Activated T-cell treated with anti-CD3 and anti-CD28 coated beads, Interleukin-2, amount 50 U/mL, for 24 hours (primary cell): ENCODE measurements around the gene GALNTL6.
"Not testable (repeated sequence)": the region's sequence is repeated elsewhere in the genome, so short reads cannot be mapped to it uniquely, and the experiment has no call there.

Experiments
- DNase-seq: peaks from one replicate; pipeline ENCODE4 v3.0.0-alpha.2; 2020
- H3K27ac Mint-ChIP-seq: 2 replicates; pipeline ENCODE4 v1.8.0; 2020; ENCODE audit warnings: mild to moderate bottlenecking, mixed read lengths
- H3K27me3 Mint-ChIP-seq: 2 replicates; pipeline ENCODE4 v1.8.0; 2020; ENCODE audit warnings: mixed read lengths
- H3K36me3 Mint-ChIP-seq: 2 replicates; pipeline ENCODE4 v1.8.0; 2020; ENCODE audit warnings: low read depth, mixed read lengths
- H3K4me1 Mint-ChIP-seq: 2 replicates; pipeline ENCODE4 v1.8.0; 2020; ENCODE audit warnings: low read depth, mixed read lengths
- H3K4me3 Mint-ChIP-seq: 2 replicates; pipeline ENCODE4 v1.8.0; 2020; ENCODE audit warnings: mild to moderate bottlenecking, moderate library complexity, mixed read lengths
- H3K9me3 Mint-ChIP-seq: 2 replicates; pipeline ENCODE4 v1.8.0; 2020; ENCODE audit warnings: mixed read lengths

GALNTL6 gene

GRCh38 chr4:173039617-173040577, 1226.7 kb downstream of the GALNTL6 start:
- peaks cover 35% of the 10 kb centered on the region for H3K27me3 Mint-ChIP-seq
- H3K27ac Mint-ChIP-seq, result no peak overlapping the region
- H3K4me3 Mint-ChIP-seq, result no peak overlapping the region
- no peak for DNase-seq
- H3K36me3 Mint-ChIP-seq, result no peaks in the 10 kb centered on the region
- no peaks in the 10 kb centered on the region for H3K9me3 Mint-ChIP-seq
- H3K4me1 Mint-ChIP-seq, result no peaks in the 10 kb centered on the region

- Mint-ChIP-seq H3K27me3 (peaks cover 36% of the 10 kb centered on the region), H3K4me3 (no peak overlapping the region)
These were observed 1228.3 kb downstream of the GALNTL6 start for GRCh38 chr4:173041482-173041881.

DNA sequence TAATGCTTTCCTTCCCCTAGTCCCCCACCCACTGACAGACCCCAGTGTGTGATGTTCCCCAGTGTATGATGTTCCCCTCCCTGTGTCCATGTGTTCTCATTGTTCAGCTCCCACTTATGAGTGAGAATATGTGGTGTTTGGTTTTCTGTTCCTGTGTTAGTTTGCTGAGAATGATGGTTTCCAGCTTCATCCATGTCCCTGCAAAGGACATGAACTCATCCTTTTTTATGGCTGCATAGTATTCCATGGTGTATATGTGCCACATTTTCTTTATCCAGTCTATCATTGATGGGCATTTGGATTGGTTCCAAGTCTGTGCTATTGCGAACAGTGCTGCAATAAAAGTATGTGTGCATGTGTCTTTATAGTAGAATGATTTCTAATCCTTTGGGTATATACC, 1228.9 kb downstream of the GALNTL6 start:
- H3K4me3 Mint-ChIP-seq, H3K36me3 Mint-ChIP-seq: not testable (repeated sequence)

More at GRCh38 chr4:173041482-173041881, 1228.3 kb downstream of the GALNTL6 start:
- no peak overlapping the region for H3K27ac Mint-ChIP-seq
- H3K4me1 Mint-ChIP-seq, result no peaks in the 10 kb centered on the region
- H3K9me3 Mint-ChIP-seq, result no peaks in the 10 kb centered on the region
- DNase-seq, result no peak
- H3K36me3 Mint-ChIP-seq, result no peaks in the 10 kb centered on the region

DNA sequence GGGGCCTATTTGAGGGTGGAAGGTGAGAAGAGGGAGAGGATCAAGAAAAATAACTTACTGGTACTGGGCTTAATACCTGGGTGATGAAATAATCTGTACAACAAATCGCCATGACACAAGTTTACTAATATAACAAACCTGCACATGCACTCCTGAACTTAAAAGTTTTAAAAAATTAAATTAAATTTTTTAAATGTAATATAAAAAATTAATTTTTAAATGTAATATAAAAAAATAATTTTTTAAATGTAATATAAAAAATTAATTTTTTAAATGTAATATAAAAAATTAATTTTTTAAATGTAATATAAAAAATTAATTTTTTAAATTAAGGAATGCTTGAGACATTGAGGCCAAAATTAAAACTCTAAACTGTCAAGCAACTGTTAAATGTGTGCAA, 1231.1 kb downstream of the GALNTL6 start:
- DNase-seq, result no peak
- no peaks in the 10 kb centered on the region for H3K9me3 Mint-ChIP-seq
- no peak overlapping the region for H3K4me3 Mint-ChIP-seq
- peaks cover 36% of the 10 kb centered on the region for H3K27me3 Mint-ChIP-seq
- no peak overlapping the region for H3K27ac Mint-ChIP-seq
- H3K4me1 Mint-ChIP-seq, result no peaks in the 10 kb centered on the region
- H3K36me3 Mint-ChIP-seq, result no peaks in the 10 kb centered on the region

More for the DNA sequence above, 1228.9 kb downstream of the GALNTL6 start:
- H3K4me1 Mint-ChIP-seq, H3K9me3 Mint-ChIP-seq, DNase-seq, H3K27ac Mint-ChIP-seq: not testable (repeated sequence)
- H3K27me3 Mint-ChIP-seq, result peaks cover 36% of the 10 kb centered on the region

GRCh38 chr4:173045571-173045970, 1232.4 kb downstream of the GALNTL6 start:
- Mint-ChIP-seq H3K4me3 (no peak overlapping the region), H3K27me3 (peaks cover 36% of the 10 kb centered on the region), H3K4me1 (no peaks in the 10 kb centered on the region), H3K9me3 (no peaks in the 10 kb centered on the region), H3K36me3 (no peaks in the 10 kb centered on the region), H3K27ac (no peak overlapping the region)
- DNase-seq, result no peak

DNA sequence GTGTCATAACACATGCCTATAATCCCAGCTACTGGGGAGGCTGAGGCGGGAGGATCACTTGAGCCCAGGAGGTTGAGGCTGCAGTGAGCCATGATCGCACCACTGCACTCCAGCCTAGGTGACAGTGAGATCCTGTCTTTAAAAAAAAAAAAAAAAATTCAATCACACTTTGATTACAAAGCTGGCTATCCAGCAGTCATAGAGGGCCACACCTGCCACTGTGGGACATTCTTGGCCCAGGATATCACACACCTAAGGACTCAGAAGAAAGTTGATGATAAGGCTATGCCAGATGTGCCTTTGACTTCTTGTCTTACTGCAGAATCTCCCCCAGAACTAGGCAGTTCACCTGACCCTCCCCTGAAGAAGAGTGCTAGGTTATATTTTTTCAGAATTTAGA, 1232.9 kb downstream of the GALNTL6 start:
- Mint-ChIP-seq H3K4me3 (no peak overlapping the region), H3K4me1 (no peaks in the 10 kb centered on the region), H3K27me3 (peaks cover 33% of the 10 kb centered on the region), H3K36me3 (no peaks in the 10 kb centered on the region), H3K27ac (no peak overlapping the region), H3K9me3 (no peaks in the 10 kb centered on the region)
- no peak for DNase-seq

DNA sequence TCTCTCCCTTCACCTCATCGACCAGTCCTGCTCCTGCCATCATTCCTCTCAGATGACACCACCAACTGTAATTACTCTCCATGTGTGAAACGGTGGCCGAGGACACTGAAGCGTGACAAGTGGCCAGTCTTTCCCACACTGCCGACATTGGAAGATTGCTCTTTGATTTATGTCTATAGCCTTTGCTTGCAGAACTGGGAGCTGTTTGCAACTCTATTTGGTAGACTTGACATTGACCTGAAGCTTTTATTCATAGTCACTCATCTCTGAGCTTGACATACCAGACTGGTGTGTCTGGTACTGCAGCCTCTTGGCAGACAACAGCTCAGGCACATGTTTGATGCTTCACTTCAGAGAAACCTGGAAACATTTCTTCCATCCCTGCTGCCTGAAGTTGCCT, 1233.6 kb downstream of the GALNTL6 start:
- no peaks in the 10 kb centered on the region for H3K36me3 Mint-ChIP-seq
- DNase-seq, result no peak
- H3K4me1 Mint-ChIP-seq, result no peaks in the 10 kb centered on the region
- no peaks in the 10 kb centered on the region for H3K9me3 Mint-ChIP-seq
- peaks cover 30% of the 10 kb centered on the region for H3K27me3 Mint-ChIP-seq
- H3K27ac Mint-ChIP-seq, result no peak overlapping the region
- H3K4me3 Mint-ChIP-seq, result no peak overlapping the region

DNA sequence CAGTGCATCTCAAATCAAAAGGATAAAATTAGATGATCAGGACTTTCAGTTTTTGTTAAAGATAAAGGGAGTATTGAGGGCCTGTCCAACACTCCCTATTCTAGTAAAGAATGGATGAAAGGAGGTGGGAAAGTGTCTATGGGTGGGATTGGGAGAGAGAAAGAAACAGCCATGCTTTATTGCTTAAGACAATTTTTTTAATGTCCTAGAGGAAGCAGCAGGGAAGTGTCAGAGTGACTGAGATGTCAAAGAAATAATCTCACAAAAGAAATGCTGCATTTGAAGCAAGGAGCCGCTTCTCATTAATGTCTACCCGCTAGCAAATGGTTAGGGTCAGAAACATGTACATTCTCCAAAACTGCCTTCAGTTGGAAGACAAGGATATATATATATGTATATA, 1238.0 kb downstream of the GALNTL6 start:
- peaks cover 3% of the 10 kb centered on the region for H3K27me3 Mint-ChIP-seq
- no peaks in the 10 kb centered on the region for H3K36me3 Mint-ChIP-seq
- no peak for DNase-seq
- no peak overlapping the region for H3K4me3 Mint-ChIP-seq
- no peaks in the 10 kb centered on the region for H3K4me1 Mint-ChIP-seq
- H3K9me3 Mint-ChIP-seq, result no peaks in the 10 kb centered on the region
- H3K27ac Mint-ChIP-seq, result no peak overlapping the region

- Mint-ChIP-seq H3K27ac (no peak overlapping the region), H3K27me3 (peaks cover 5% of the 10 kb centered on the region), H3K9me3 (no peaks in the 10 kb centered on the region), H3K4me3 (no peak overlapping the region), H3K4me1 (no peaks in the 10 kb centered on the region), H3K36me3 (no peaks in the 10 kb centered on the region)
- no peak for DNase-seq
These were observed 1238.5 kb downstream of the GALNTL6 start for GRCh38 chr4:173051716-173052115.

- Mint-ChIP-seq H3K9me3 (no peaks in the 10 kb centered on the region), H3K4me1 (no peaks in the 10 kb centered on the region), H3K27ac (no peak overlapping the region), H3K4me3 (no peak overlapping the region), H3K27me3 (peaks cover 5% of the 10 kb centered on the region), H3K36me3 (no peaks in the 10 kb centered on the region)
- no peak for DNase-seq
These were observed 1239.2 kb downstream of the GALNTL6 start for GRCh38 chr4:173052439-173052838.

DNA sequence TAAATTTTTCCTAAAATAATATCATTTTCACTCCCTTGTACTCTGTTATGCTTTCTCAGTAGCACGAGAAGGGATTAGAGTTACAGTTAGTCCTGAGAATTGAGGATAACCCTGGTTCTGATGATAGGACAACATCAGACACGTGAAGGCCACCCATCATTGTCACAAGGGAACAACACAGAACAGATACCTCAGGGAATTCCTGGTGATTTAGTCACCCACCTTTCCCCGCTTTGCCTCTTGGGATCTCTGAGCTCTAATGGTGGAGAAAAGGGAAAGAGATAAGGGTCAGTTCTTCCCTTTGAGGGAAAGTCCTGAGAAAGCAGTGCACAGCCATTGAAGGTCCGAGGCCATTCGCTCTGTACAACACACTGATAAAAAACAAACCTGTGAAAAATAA, 1243.1 kb downstream of the GALNTL6 start:
- Mint-ChIP-seq H3K9me3 (no peaks in the 10 kb centered on the region), H3K27ac (no peak overlapping the region), H3K4me1 (no peaks in the 10 kb centered on the region), H3K4me3 (no peak overlapping the region), H3K36me3 (no peaks in the 10 kb centered on the region), H3K27me3 (peaks cover 3% of the 10 kb centered on the region)
- DNase-seq, result no peak

- no peaks in the 10 kb centered on the region for H3K4me1 Mint-ChIP-seq
- H3K27me3 Mint-ChIP-seq, result peaks cover 2% of the 10 kb centered on the region
- no peaks in the 10 kb centered on the region for H3K36me3 Mint-ChIP-seq
- H3K4me3 Mint-ChIP-seq, result no peak overlapping the region
- H3K9me3 Mint-ChIP-seq, result no peaks in the 10 kb centered on the region
- no peak overlapping the region for H3K27ac Mint-ChIP-seq
- DNase-seq, result no peak
These were observed 1243.5 kb downstream of the GALNTL6 start for GRCh38 chr4:173056710-173057109.

DNA sequence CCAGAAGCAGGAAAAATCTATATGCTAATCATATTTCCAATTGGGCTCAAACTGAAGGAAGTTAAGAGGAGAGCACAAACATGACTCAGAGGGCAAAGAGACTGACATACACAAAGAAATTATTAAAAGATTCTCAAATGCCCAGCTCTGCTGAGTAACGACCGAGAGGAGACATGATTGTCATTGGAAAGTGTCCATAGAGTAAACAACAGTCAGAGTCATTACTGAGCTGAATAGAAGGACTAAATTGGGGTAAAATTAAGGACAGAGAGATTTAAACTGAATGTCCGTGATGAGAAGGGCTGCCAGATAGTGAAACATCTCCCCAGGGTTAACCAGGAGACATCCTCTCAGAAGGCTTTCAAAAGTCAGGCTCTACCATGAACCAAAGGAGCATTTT, 1244.2 kb downstream of the GALNTL6 start:
- Mint-ChIP-seq H3K27ac (no peak overlapping the region), H3K27me3 (peaks cover 6% of the 10 kb centered on the region), H3K36me3 (no peaks in the 10 kb centered on the region), H3K4me3 (no peak overlapping the region), H3K4me1 (no peaks in the 10 kb centered on the region), H3K9me3 (peaks cover 4% of the 10 kb centered on the region)
- no peak for DNase-seq

GRCh38 chr4:173057901-173058300, 1244.7 kb downstream of the GALNTL6 start:
- DNase-seq, result no peak
- Mint-ChIP-seq H3K4me3 (no peak overlapping the region), H3K4me1 (no peaks in the 10 kb centered on the region), H3K27me3 (peaks cover 6% of the 10 kb centered on the region), H3K9me3 (peaks cover 8% of the 10 kb centered on the region), H3K27ac (no peak overlapping the region), H3K36me3 (no peaks in the 10 kb centered on the region)

GRCh38 chr4:173061160-173061559, 1248.0 kb downstream of the GALNTL6 start:
- DNase-seq, result no peak
- Mint-ChIP-seq H3K4me1 (no peaks in the 10 kb centered on the region), H3K27ac (no peak overlapping the region), H3K4me3 (no peak overlapping the region), H3K36me3 (no peaks in the 10 kb centered on the region), H3K9me3 (peaks cover 13% of the 10 kb centered on the region), H3K27me3 (peaks cover 6% of the 10 kb centered on the region)
